GM18498 (cell line): ENCODE results near the gene CHIT1.

Experiments used
- ATAC-seq: cut with Tn5 transposase; IDR thresholded peaks from one replicate; pipeline ENCODE4 v1.9.1; 2021; ENCODE audit warnings: mild to moderate bottlenecking, moderate library complexity; ENCODE audit not compliant: unreplicated experiment

Gene CHIT1

DNA sequence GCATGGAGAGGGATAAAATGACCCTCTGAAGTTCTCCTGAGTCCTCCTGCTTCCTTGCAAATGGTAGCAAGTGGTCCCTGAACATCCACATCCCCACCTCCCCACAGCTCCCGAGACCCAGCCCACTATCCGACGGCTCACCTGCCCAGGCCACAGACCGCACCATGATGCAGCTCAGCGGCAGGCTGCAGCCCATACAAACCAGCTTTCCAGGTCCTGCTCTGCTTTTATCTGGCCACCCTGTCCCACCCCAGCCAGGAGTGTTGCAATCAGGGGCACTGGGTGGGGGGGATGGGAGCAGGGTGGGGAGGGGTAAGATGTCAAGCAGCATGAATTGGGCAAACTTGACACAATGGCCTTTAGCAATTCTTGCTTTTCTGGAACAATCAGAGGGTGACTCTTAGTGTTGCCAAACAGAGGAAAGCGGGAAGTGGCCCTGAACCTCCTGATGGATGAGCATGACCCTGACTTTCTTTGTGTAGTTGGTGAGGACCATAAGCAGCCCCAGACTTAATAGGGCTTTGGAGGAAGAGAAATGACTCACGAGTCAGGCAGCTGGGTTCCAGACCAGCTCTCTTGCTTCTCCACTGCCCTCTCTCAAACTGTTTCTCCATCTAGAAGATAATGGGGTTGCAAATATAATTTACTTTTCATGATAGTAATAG lies at the start of gene CHIT1:
CHIT1 (minus strand) TSS at position 203 of the 665 bp plus-strand sequence; CDS start at position 166, 37 bp downstream.
- no peak for ATAC-seq

GRCh38 chr1:203278885-203279406 lies 49.5 kb upstream of the CHIT1 start:
- no peak for ATAC-seq

GRCh38 chr1:203278082-203278884 lies 48.8 kb upstream of the CHIT1 start:
- no peak for ATAC-seq

GRCh38 chr1:203276916-203277545 lies 47.6 kb upstream of the CHIT1 start:
- no peak for ATAC-seq

GRCh38 chr1:203276408-203276807 lies 46.9 kb upstream of the CHIT1 start:
- no peak for ATAC-seq

DNA sequence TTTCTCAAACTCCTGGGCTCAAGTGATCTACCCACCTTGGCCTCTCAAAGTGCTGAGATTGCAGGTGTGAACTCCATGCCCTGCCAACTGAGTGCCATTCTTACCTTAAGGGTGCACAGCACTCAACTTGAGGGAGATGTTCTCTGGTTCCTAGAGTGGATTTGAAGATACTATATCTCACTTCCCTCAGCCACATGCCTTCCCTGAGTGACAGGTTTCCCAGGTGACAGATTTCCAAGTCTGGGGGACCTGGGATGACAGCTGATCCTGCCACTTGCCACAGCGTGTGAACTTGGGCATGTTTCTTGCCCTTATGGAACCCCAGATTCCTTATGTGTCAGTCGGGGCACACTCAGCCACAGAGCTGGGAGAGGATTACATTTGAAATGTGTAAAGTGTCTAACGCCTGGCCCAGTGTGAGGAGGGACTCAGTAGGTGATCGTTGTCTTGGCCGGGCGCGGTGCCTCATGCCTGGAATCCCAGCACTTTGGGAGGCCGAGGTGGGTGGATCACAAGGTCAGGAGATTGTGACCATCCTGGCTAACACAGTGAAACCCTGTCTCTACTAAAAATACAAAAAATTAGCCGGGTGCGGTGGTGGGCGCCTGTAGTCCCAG lies 46.3 kb upstream of the CHIT1 start:
- no peak for ATAC-seq

- ATAC-seq, result no peak
Observed at GRCh38 chr1:203274603-203275381, 45.3 kb upstream of the CHIT1 start.

DNA sequence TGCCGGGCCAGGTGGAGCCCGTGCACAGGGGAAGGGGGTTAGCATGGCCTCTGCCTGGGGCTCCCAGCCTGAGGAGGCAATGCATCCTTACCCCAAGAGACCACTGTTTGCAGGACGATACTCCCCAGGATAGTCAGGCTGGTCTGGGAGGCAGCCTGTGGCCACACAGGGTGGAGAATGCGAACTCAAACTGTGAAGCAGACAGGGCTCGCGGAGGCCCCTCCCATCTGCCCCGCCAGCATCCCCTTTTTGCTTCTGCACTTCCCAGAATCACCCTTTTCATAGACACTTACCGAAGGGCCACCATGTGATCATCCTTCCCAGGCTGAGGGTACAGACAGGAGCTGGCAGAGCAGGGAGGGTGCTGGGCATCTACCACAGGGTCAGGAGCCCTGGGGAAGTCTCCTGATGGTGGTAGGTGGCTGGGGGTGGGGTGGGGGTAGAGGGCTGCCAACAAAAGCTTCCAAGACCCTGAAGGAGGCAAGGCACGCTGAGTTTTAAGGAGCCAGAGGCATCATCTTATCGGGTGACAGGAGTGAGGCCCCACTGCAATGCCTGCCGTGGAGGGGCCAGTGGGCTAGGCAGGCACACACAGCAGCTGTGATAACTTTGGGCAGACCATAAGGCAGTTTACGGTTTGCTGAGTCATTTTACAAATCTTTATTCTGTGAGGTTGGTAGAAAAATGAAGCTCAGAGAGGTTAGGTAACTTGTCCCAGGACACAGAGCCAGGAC lies 44.6 kb upstream of the CHIT1 start:
- peak; percentile 16 for ATAC-seq

- peak; percentile 55 for ATAC-seq
Observed at GRCh38 chr1:203273206-203273868, 43.9 kb upstream of the CHIT1 start.

GRCh38 chr1:203272633-203273205 lies 43.2 kb upstream of the CHIT1 start:
- ATAC-seq, result no peak

GRCh38 chr1:203271962-203272632 lies 42.6 kb upstream of the CHIT1 start:
- ATAC-seq, result no peak

DNA sequence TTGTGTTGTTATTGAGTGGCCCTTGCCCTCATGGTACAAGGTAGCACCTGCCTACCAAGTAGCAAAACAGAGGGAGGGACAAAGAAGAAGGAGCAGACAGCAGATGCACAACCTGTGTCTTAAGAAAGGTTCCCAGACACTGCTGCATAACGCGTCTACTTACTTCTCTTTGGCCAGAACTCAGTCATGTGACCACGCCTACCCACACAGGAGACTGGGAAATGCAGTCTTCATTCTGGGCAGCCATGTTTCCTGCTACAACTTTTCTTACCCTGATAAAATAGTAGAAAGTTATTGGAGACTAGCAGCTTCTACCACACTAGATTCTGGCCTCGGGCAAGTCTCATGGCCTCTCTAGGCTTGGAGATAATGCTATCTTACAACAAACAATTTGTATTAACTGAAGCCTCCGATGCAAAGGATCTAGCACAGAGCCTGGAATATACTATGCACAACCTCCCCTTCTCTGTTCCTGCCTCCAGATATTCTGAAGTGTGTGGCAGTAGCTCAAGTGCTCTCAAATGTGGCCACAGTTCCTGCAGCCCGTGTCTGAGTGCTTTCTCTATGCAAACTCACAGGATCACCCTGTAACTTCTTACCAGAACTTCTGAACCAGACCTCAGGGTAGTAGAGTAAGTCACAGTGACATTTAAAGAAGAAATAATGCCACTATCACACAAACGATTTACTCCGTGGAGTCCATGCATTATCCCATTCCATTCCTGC lies 41.7 kb upstream of the CHIT1 start:
- ATAC-seq, result no peak

- no peak for ATAC-seq
Observed at GRCh38 chr1:203270448-203270847, 41.0 kb upstream of the CHIT1 start.

- ATAC-seq, result no peak
Observed at GRCh38 chr1:203269654-203270020, 40.2 kb upstream of the CHIT1 start.

DNA sequence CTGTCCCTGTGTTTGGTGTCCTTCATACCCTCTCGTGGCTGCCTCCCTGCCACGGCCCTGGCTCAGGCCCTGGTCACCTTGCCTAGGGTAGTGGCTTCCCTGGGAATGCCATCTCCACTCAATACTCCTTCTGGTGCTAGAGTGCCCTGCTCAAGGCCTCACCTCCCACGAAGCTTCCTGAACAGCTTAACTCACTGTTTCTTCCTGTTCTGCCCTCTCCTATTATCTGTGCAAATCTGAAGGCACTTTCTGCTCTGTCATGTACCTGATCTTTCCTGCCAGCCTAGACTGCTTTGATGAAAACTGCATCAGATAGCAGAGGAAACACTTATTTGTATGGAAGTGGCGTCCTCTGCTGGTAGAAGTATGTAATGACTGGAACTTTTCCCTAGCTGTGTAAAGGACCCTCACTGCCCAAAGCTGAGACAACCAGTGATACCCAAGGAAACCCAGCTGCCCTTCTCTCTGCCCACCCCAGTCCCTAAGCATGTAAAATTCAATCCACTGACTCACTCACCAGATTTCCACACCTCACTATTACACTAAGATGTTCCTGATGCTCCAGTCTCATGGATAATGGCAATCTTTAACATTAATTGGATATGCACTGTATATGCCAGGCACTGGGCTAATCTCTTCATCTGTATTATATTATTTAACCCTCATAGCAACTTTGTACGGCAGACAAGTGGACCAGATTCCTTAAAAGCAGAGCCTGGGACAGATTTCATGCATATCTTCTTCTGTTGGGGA lies 39.6 kb upstream of the CHIT1 start:
- no peak for ATAC-seq

- no peak for ATAC-seq
Observed at GRCh38 chr1:203267912-203268311, 38.4 kb upstream of the CHIT1 start.

DNA sequence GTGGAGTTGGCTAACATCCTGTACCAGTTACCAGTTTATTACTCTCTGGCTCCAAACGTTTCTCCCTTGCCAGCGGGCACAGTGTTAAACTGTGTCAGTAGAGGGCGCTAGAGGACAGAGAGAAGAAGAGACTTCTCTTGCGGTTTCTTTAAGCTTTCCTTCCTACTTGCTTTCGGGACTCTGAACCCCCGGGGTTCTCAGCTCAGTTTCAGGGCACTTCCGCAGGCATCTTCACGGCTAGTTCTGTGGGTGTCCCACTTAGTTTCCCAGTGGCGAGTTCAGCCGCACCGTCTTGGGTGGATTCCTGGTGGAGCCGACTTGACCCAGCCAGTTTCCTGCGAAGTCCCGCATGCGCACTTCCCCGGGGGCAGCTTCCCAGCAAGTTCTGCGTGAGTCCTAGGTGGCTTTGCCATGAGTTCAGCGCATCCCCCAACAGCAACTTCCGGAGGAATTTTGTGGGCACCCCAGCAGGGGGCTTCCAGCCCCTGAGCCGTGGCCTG lies 37.9 kb upstream of the CHIT1 start:
- ATAC-seq, result peak; percentile 75
